Lung (tissue), 12 donors: Measurements from ENCODE around the gene POC1A. TPM values are rescaled to one million over a fixed set of nuclear protein-coding genes. Genes with fewer than 3 reads are reported as not detected.
"Not testable (repeated sequence)": the region's sequence is repeated elsewhere in the genome, so short reads cannot be mapped to it uniquely, and the experiment has no call there.

Experiments
- ATAC-seq: fragments of 200-7000 bp; cut with Tn5 transposase; one replicate; pipeline ENCODE4 v1.9.1; 2020; ENCODE audit warnings: moderate number of reproducible peaks; ENCODE audit not compliant: insufficient read depth, low FRiP score
- DNase-seq, 3 donors: peaks; one replicate each; pipeline ENCODE4 v3.0.0-alpha.2; 2013 to 2017
- H3K27ac ChIP-seq, 2 donors: one replicate each; pipeline ENCODE4 v1.5.1; 2013; ENCODE audit warnings: mild to moderate bottlenecking in 2 of 2, moderate library complexity in 2 of 2, control low read depth in 1 of 2, inconsistent platforms in 1 of 2, low read depth in 1 of 2, low read length in 1 of 2
- H3K27me3 ChIP-seq, 3 donors: one replicate each; pipeline ENCODE4 v1.5.1; 2013; ENCODE audit warnings: low read length in 2 of 3; ENCODE audit not compliant: control insufficient read depth in 3 of 3, insufficient read depth in 3 of 3
- H3K36me3 ChIP-seq, 4 donors: one replicate each; pipeline ENCODE4 v1.5.1; 2013; ENCODE audit warnings: low read length in 4 of 4, mild to moderate bottlenecking in 1 of 4, moderate library complexity in 1 of 4; ENCODE audit not compliant: control insufficient read depth in 4 of 4, insufficient read depth in 4 of 4
- H3K4me1 ChIP-seq, 5 donors: one replicate each; pipeline ENCODE4 v1.5.1; 2013; ENCODE audit warnings: low read length in 5 of 5, mild to moderate bottlenecking in 2 of 5, moderate library complexity in 1 of 5; ENCODE audit not compliant: control insufficient read depth in 5 of 5, insufficient read depth in 5 of 5
- H3K4me3 ChIP-seq: one replicate; pipeline ENCODE4 v1.5.1; 2013; ENCODE audit warnings: mild to moderate bottlenecking, control low read depth, moderate library complexity
- H3K9ac ChIP-seq, 2 donors: one replicate each; pipeline ENCODE4 v1.5.1; 2013; ENCODE audit warnings: low read length in 2 of 2, control low read depth in 1 of 2; ENCODE audit not compliant: insufficient read depth in 1 of 2
- H3K9me3 ChIP-seq, 4 donors: one replicate each; pipeline ENCODE4 v1.5.1; 2013; ENCODE audit warnings: low read length in 3 of 4, mild to moderate bottlenecking in 1 of 4, moderate library complexity in 1 of 4; ENCODE audit not compliant: control insufficient read depth in 4 of 4, insufficient read depth in 3 of 4
- WGBS, 2 donors: extraction: QIAGEN DNeasy Blood & Tissue Kit; methylation state at CpG; one replicate each; pipeline ENCODE4 v1.1.7; 2013; 5-methylcytosine and 5-hydroxymethylcytosine counted together
- polyA plus RNA-seq, 2 donors: library from polyadenylated mRNA; stranded (reverse); fragments of 200-250 nt; gene quantifications; one replicate each; pipeline ENCODE4 v1.2.1, GENCODE V29; 2013
- total RNA-seq, 2 donors: library from RNA; depleted of rRNA in 1 of 2; stranded (reverse); fragments of >200 nt in 1 of 2; gene quantifications; one replicate each; pipeline ENCODE4 v1.2.1, GENCODE V29; 2014 to 2021
- TF ChIP-seq, protein P1 (sequence below): IDR thresholded peaks from 2 replicates; pipeline ENCODE4 v1.5.1; 2012; ENCODE audit warnings: mild to moderate bottlenecking; ENCODE audit errors: control extremely low read depth, extremely low read depth
- donor health status: control.
- donor health status: control.
- donor health status: Bipolar disorder and iron deficiency.
- donor health status: healthy.
- donor health status: DM: yes; HTN: yes; CAD: no.

POC1A gene
- total and polyA plus RNA-seq, 4 donors: 2.3 to 5.4 (median 4.0) TPM

GRCh38 chr3:52182691-52183090 lies 28.5 kb upstream of the POC1A start:
- Histone ChIP-seq H3K9me3 (no peaks in the 10 kb centered on the region), H3K27me3 (no peaks in the 10 kb centered on the region), H3K36me3 (no peaks in the 10 kb centered on the region), H3K4me3 (no peak overlapping the region), H3K9ac (no peak overlapping the region), H3K4me1 (peaks cover 0 to 10% (median 3%) of the 10 kb centered on the region in 5 donors), H3K27ac (no peak overlapping the region)
- TF ChIP-seq, protein P1, sequence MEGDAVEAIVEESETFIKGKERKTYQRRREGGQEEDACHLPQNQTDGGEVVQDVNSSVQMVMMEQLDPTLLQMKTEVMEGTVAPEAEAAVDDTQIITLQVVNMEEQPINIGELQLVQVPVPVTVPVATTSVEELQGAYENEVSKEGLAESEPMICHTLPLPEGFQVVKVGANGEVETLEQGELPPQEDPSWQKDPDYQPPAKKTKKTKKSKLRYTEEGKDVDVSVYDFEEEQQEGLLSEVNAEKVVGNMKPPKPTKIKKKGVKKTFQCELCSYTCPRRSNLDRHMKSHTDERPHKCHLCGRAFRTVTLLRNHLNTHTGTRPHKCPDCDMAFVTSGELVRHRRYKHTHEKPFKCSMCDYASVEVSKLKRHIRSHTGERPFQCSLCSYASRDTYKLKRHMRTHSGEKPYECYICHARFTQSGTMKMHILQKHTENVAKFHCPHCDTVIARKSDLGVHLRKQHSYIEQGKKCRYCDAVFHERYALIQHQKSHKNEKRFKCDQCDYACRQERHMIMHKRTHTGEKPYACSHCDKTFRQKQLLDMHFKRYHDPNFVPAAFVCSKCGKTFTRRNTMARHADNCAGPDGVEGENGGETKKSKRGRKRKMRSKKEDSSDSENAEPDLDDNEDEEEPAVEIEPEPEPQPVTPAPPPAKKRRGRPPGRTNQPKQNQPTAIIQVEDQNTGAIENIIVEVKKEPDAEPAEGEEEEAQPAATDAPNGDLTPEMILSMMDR: no peak
- ATAC-seq (no peak), DNase-seq (no peak)
- WGBS, 2 donors: 93 to 94% methylated on average over 4 of the region's 4 CpGs

DNA sequence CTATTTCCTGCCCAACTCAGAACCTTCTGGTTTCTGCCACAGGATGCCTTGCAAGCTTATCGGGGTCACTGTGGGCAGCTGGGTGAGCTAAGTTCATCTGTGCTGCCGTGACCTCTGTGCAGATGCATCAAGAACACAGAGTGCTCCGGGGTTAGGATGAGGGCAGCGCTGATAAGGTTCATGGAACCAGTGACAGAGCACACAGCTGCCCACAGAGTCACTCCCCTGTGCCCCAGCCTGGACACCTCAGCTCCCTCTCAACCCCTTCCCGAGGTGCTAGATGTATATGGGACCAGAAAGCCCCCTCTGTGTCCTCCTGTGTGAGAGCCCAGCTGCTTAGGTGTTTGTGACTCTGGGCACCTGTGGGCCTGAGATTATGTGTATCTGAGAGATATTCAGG lies 28.0 kb upstream of the POC1A start:
- peak; percentile 20 for ATAC-seq
- H3K36me3 ChIP-seq: no peaks in the 10 kb centered on the region

DNA sequence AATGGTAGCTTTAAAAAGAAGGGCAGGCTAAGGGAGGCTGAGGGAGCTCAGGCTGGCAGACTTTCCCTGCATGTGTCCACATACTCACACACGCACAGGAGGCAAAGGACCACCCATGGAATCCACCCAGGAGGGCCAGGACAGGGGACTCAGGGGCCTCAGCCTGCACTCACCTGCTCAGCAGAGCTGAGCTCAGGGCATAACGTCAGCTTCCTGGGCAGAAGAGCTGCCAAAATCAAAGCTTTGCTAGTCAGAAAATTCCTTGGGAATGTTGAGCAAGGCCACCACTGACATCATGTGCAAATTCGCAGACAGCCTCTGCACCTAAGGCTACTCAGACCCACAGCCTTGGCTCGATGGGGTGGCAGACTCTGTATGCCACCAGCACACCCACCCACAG lies 27.3 kb upstream of the POC1A start:
- Histone ChIP-seq H3K4me1 (peaks cover 2 to 15% (median 7%) of the 10 kb centered on the region in 5 donors), H3K9ac (no peak overlapping the region), H3K27me3 (no peaks in the 10 kb centered on the region), H3K36me3 (no peaks in the 10 kb centered on the region), H3K4me3 (no peak overlapping the region), H3K9me3 (no peaks in the 10 kb centered on the region), H3K27ac (peak overlapping the region in 1 of 2 donors; percentile 55)
- WGBS, 2 donors: 70% methylated on average over 4 of the region's 4 CpGs
- ATAC-seq: peak; percentile 23
- TF ChIP-seq, protein P1: no peak
- no peak for DNase-seq

More for the DNA sequence above, 28.0 kb upstream of the POC1A start:
- Histone ChIP-seq H3K9ac (no peak overlapping the region), H3K27me3 (no peaks in the 10 kb centered on the region), H3K4me1 (peaks cover 0 to 10% (median 7%) of the 10 kb centered on the region in 5 donors), H3K9me3 (no peaks in the 10 kb centered on the region), H3K27ac (no peak overlapping the region), H3K4me3 (no peak overlapping the region)
- TF ChIP-seq, protein P1: no peak
- no peak for DNase-seq
- 69 to 76% methylated on average over 5 of the region's 5 CpGs for WGBS, 2 donors

DNA sequence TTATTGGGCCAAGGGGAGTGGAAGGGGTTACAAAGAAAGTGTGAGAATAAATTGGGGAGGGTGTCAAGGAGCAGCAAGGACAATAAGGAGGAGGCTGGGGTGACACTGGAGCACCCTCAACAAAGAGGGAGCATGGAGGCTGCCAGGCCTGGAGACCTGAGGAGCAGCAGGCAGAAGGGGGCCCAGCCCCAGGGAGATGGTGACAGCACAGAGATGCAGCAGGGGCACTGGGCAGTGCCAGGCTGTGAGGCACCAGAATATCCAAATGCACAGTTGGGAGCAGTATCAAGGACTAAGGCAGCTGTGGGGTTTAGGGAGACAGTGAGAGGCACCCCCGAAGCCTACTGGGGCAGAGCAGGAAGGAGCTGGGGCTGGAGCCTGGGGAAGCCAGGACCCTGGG lies 24.3 kb upstream of the POC1A start:
- Histone ChIP-seq H3K4me3 (no peak overlapping the region), H3K27me3 (no peaks in the 10 kb centered on the region), H3K4me1 (peaks cover 3 to 16% (median 7%) of the 10 kb centered on the region in 5 donors), H3K36me3 (no peaks in the 10 kb centered on the region), H3K27ac (no peak overlapping the region), H3K9me3 (no peaks in the 10 kb centered on the region), H3K9ac (no peak overlapping the region)
- no peak for ATAC-seq
- TF ChIP-seq, protein P1: no peak
- DNase-seq: no peak
- 93 to 100% methylated on average over 1 of the region's 1 CpG for WGBS, 2 donors

DNA sequence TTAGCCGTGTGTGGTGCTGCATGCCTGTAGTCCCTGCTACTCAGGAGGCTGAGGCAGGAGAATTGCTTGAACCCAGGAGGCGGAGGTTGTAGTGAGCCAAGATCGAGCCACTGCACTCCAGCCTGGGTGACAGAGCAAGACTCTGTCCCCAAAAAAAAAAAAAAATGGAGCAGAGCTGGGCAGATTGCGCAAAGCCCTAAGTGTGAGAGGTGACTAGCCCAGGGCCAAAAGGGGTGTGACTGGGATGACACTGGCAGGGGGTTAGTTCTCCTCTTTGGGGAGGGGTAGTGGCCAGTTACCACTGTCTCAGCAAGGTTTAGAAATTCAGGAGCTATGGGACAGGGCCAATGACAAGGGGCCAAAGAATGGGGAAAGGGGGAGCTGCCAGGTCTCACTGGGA lies 23.9 kb upstream of the POC1A start:
- not testable (repeated sequence) for H3K36me3 ChIP-seq, H3K9me3 ChIP-seq, H3K27me3 ChIP-seq, H3K4me3 ChIP-seq, H3K9ac ChIP-seq, ATAC-seq, H3K27ac ChIP-seq, DNase-seq
- WGBS, 2 donors: 78 to 84% methylated on average over 4 of the region's 4 CpGs
- H3K4me1 ChIP-seq: peaks cover 3 to 16% (median 7%) of the 10 kb centered on the region in 5 donors
